ENCODE data around the gene TAS2R41.
"Not testable (repeated sequence)": the region's sequence is repeated elsewhere in the genome, so short reads cannot be mapped to it uniquely, and the experiment has no call there.

The TAS2R41 gene

GRCh38 chr7:143485094-143485493 lies 7.4 kb downstream of the TAS2R41 start:
- TF ChIP-seq, protein P1, sequence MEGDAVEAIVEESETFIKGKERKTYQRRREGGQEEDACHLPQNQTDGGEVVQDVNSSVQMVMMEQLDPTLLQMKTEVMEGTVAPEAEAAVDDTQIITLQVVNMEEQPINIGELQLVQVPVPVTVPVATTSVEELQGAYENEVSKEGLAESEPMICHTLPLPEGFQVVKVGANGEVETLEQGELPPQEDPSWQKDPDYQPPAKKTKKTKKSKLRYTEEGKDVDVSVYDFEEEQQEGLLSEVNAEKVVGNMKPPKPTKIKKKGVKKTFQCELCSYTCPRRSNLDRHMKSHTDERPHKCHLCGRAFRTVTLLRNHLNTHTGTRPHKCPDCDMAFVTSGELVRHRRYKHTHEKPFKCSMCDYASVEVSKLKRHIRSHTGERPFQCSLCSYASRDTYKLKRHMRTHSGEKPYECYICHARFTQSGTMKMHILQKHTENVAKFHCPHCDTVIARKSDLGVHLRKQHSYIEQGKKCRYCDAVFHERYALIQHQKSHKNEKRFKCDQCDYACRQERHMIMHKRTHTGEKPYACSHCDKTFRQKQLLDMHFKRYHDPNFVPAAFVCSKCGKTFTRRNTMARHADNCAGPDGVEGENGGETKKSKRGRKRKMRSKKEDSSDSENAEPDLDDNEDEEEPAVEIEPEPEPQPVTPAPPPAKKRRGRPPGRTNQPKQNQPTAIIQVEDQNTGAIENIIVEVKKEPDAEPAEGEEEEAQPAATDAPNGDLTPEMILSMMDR (IDR thresholded peaks at IDR 0.05; ENCODE audit: low read depth, low read length), result no peak
- no peak for DNase-seq (ENCODE audit: extremely low read depth, low read depth)

DNA sequence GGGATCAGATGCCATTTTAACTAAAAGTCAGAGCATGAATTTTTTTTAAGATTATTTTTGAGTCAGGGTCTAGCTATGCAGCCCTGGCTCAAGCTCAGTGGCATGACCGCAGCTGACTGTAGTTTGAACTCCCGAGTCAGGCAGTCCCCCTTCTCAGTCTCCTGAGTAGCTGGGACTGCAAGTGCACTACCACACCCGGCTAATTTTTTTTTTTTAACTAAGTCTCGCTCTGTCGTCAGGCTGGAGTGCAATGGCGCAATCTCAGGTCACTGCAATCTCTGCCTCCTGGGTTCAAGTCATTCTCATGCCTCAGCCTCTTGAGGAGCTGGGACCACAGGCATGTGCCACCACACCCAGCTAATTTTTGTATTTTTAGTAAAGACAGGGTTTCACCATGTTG lies 7.8 kb downstream of the TAS2R41 start:
- peak; percentile 47 for DNase-seq (ENCODE audit: extremely low read depth, low read depth)
- TF ChIP-seq, protein P1 (IDR thresholded peaks at IDR 0.05; ENCODE audit: low read depth, low read length), result no peak

- not testable (repeated sequence) for DNase-seq (ENCODE audit: extremely low read depth, low read depth)
Observed at GRCh38 chr7:143486266-143486665, 8.6 kb downstream of the TAS2R41 start.

DNA sequence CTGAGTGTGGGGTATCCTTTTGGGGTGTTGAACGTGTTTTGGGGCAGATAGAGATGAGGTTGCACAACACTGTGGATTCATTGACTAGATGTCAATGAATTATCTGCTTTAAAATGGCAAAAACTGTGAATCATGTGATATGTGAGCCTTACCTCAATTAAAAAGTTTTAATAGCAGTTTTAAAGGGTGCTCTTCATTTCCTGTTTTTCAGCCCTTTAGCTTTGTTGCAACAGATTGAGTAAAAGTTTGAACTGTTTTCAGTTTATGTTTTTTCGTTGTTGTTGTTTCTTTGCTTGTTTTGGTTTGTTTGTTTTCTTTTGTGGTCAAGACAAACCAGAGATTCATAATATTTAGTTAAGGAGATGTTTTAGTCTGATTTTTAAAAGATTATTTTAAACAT lies 9.4 kb downstream of the TAS2R41 start:
- TF ChIP-seq, protein P1 (IDR thresholded peaks at IDR 0.05; ENCODE audit: low read depth, low read length), result no peak
- no peak for DNase-seq (ENCODE audit: extremely low read depth, low read depth)

GRCh38 chr7:143487566-143487965 lies 9.9 kb downstream of the TAS2R41 start:
- TF ChIP-seq, protein P1 (IDR thresholded peaks at IDR 0.05; ENCODE audit: low read depth, low read length), result no peak
- DNase-seq (ENCODE audit: extremely low read depth, low read depth), result no peak

GRCh38 chr7:143490717-143491306 lies 13.1 kb downstream of the TAS2R41 start:
- TF ChIP-seq, protein P1 (IDR thresholded peaks at IDR 0.05; ENCODE audit: low read depth, low read length), result peak; percentile 74
- no peak for DNase-seq (ENCODE audit: extremely low read depth, low read depth)

DNA sequence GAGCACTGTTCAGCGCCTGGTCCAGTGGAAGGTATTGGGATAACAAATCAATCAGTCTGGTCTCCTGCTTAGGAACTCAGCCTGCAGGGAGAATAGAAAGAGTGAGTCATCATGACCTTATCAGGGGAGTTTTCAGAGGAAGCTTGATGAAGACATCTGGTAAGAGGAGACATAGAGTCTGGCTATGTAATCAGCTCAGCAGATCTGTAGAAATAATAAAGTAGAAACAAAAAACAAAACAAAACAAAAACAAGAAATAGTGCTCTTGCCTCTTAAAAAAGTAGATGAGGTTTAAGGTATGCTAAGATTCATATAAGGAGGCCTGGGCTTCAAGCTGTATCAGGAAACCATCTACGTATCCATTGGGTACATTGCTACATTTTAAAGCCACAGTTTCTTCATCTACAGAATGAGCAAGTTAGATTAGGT lies 14.4 kb downstream of the TAS2R41 start:
- DNase-seq (ENCODE audit: extremely low read depth, low read depth), result peak; percentile 60
- TF ChIP-seq, protein P1 (IDR thresholded peaks at IDR 0.05; ENCODE audit: low read depth, low read length), result peak; percentile 8
